ENCODE results near the gene SPRR5.

GRCh38 chr1:152933196-152933595 lies 13.8 kb upstream of the SPRR5 start:
- TF ChIP-seq, protein P1, sequence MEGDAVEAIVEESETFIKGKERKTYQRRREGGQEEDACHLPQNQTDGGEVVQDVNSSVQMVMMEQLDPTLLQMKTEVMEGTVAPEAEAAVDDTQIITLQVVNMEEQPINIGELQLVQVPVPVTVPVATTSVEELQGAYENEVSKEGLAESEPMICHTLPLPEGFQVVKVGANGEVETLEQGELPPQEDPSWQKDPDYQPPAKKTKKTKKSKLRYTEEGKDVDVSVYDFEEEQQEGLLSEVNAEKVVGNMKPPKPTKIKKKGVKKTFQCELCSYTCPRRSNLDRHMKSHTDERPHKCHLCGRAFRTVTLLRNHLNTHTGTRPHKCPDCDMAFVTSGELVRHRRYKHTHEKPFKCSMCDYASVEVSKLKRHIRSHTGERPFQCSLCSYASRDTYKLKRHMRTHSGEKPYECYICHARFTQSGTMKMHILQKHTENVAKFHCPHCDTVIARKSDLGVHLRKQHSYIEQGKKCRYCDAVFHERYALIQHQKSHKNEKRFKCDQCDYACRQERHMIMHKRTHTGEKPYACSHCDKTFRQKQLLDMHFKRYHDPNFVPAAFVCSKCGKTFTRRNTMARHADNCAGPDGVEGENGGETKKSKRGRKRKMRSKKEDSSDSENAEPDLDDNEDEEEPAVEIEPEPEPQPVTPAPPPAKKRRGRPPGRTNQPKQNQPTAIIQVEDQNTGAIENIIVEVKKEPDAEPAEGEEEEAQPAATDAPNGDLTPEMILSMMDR (conservative IDR thresholded peaks at IDR 0.05; ENCODE audit: low read depth, low read length) = no peak
- no peak for TF ChIP-seq SMC3 (IDR thresholded peaks at IDR 0.05; ENCODE audit: low read depth, low read length)
- no peak for TF ChIP-seq ELK1 (IDR thresholded peaks at IDR 0.05; ENCODE audit: borderline replicate concordance, low read depth, low read length)
- TF ChIP-seq RFX5 (IDR thresholded peaks at IDR 0.05; ENCODE audit: low read depth, low read length) = no peak
- no peak for TF ChIP-seq RAD21 (IDR thresholded peaks at IDR 0.05; ENCODE audit: low read length)
- TF ChIP-seq POLR2A (IDR thresholded peaks at IDR 0.05; ENCODE audit: low read depth, low read length) = no peak
- no peak for TF ChIP-seq MXI1 (IDR thresholded peaks at IDR 0.05; ENCODE audit: borderline replicate concordance, low read depth, low read length)
- no peak for TF ChIP-seq NFE2L2 (IDR thresholded peaks at IDR 0.05; ENCODE audit: low read depth, low read length)
- no peak for TF ChIP-seq CEBPB (IDR thresholded peaks at IDR 0.05; ENCODE audit: low read depth, low read length)
- TF ChIP-seq FOS (IDR thresholded peaks at IDR 0.05; ENCODE audit: low read depth, low read length) = no peak
- no peak for TF ChIP-seq USF2 (IDR thresholded peaks at IDR 0.05; ENCODE audit: low read depth, low read length)
- TF ChIP-seq MAFK (IDR thresholded peaks at IDR 0.05; ENCODE audit: low read depth, low read length) = no peak
- TF ChIP-seq BHLHE40 (IDR thresholded peaks at IDR 0.05; ENCODE audit: low read depth, low read length) = no peak
- TF ChIP-seq CHD1 (IDR thresholded peaks at IDR 0.05; ENCODE audit: low read depth, low read length) = no peak

Measured in IMR-90 (cell line).